ENCODE measurements around the gene NFATC2IP. TPM values are rescaled to one million over a fixed set of nuclear protein-coding genes. Genes with fewer than 3 reads are reported as not detected.

NFATC2IP gene
- total and polyA plus RNA-seq, 9 of the 15 experiments (the other 6 are each of a cell fraction or from before 2014, with no cell fraction given) = 15.6 to 106 (median 46.9) TPM

DNA sequence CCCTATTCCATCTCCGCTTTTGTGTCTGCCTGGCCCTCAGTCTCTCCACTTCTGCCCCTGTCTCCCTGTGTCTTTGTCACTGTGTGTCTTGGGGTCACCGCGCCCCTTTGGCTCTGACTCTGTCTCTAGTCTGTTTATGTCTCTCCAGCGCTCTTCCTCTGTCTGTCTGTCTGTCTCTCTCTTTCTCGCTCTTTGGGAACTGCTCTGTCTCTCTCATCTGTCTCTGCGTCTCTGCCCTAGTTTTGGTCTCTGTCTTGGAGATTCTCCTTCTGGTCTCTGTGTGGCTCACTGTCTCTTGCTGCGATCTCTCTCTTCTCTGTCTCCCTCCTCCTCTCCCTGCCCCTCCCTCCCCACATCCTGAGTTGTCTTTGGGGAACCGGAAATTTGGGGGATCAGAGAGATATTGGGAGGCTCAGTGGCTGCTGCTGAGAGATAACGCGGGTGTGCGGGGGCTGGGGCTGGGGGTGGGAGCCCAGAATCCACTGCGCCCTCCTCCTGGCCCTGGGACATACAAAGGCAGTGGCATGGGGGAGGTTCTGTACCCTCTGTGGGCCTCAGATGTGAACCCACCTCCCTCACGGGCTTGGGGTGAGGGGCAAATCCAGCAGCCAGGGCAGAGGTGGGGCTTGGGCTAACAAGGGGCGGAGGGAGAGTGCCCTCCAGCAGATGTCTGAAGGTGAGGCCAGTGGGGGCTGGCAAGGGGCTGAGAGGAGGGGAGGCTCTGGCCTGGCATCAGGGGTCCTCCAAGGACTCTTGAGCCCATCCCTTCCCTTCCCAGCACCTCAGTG is 58.5 kb downstream of the NFATC2IP start (continued):
- TF ChIP-seq, protein P1, sequence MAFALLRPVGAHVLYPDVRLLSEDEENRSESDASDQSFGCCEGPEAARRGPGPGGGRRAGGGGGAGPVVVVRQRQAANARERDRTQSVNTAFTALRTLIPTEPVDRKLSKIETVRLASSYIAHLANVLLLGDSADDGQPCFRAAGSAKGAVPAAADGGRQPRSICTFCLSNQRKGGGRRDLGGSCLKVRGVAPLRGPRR (CRISPR knock-in tag; IDR thresholded peaks at IDR 0.05) = peak; percentile 86; the same call in 1 of the 2 replicates
- TF ChIP-seq RBM34 (IDR thresholded peaks at IDR 0.05; ENCODE audit: borderline replicate concordance, insufficient read depth, low read length) (no peak), ZNF785 (CRISPR knock-in tag; IDR thresholded peaks at IDR 0.05) (no peak), RBM25 (IDR thresholded peaks at IDR 0.05; ENCODE audit: low read depth, low read length, severe bottlenecking) (no peak), MECOM (CRISPR knock-in tag; IDR thresholded peaks at IDR 0.05) (no peak; the same call in 1 of the 2 replicates), MBD2 (IDR thresholded peaks at IDR 0.05; ENCODE audit: borderline replicate concordance, low read depth) (peak; percentile 75), PHF8 (IDR thresholded peaks at IDR 0.05; ENCODE audit: borderline replicate concordance, low read length) (peak; percentile 26; the same call in 1 of the 2 replicates), MEF2D (tag; conservative IDR thresholded peaks at IDR 0.05; ENCODE audit: low read depth) (0 out of 2 replicates have a peak, but pooled peaks have one; percentile 51), CCAR2 (IDR thresholded peaks at IDR 0.05; ENCODE audit: low read depth, low read length) (no peak), DACH1 (IDR thresholded peaks at IDR 0.05; ENCODE audit: partially characterized antibody) (peak; percentile 93), HIVEP1 (CRISPR knock-in tag; IDR thresholded peaks at IDR 0.05) (no peak), GTF2A2 (tag; IDR thresholded peaks at IDR 0.05) (0 out of 2 replicates have a peak, but pooled peaks have one; percentile 24), ZNF584 (CRISPR knock-in tag; IDR thresholded peaks at IDR 0.05; ENCODE audit: low read depth) (peak; percentile 82), TFAM (CRISPR knock-in tag; conservative IDR thresholded peaks at IDR 0.05) (no peak)
- TF ChIP-seq, protein P2, sequence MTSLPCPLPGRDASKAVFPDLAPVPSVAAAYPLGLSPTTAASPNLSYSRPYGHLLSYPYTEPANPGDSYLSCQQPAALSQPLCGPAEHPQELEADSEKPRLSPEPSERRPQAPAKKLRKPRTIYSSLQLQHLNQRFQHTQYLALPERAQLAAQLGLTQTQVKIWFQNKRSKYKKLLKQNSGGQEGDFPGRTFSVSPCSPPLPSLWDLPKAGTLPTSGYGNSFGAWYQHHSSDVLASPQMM (CRISPR knock-in tag; IDR thresholded peaks at IDR 0.05) = no peak
- TF ChIP-seq, protein P3, sequence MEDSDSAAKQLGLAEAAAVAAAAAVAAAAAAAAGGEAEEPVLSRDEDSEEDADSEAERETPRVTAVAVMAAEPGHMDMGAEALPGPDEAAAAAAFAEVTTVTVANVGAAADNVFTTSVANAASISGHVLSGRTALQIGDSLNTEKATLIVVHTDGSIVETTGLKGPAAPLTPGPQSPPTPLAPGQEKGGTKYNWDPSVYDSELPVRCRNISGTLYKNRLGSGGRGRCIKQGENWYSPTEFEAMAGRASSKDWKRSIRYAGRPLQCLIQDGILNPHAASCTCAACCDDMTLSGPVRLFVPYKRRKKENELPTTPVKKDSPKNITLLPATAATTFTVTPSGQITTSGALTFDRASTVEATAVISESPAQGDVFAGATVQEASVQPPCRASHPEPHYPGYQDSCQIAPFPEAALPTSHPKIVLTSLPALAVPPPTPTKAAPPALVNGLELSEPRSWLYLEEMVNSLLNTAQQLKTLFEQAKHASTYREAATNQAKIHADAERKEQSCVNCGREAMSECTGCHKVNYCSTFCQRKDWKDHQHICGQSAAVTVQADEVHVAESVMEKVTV (CRISPR knock-in tag; IDR thresholded peaks at IDR 0.05) = no peak; the same call in 1 of the 2 replicates
- TF ChIP-seq, protein P4, sequence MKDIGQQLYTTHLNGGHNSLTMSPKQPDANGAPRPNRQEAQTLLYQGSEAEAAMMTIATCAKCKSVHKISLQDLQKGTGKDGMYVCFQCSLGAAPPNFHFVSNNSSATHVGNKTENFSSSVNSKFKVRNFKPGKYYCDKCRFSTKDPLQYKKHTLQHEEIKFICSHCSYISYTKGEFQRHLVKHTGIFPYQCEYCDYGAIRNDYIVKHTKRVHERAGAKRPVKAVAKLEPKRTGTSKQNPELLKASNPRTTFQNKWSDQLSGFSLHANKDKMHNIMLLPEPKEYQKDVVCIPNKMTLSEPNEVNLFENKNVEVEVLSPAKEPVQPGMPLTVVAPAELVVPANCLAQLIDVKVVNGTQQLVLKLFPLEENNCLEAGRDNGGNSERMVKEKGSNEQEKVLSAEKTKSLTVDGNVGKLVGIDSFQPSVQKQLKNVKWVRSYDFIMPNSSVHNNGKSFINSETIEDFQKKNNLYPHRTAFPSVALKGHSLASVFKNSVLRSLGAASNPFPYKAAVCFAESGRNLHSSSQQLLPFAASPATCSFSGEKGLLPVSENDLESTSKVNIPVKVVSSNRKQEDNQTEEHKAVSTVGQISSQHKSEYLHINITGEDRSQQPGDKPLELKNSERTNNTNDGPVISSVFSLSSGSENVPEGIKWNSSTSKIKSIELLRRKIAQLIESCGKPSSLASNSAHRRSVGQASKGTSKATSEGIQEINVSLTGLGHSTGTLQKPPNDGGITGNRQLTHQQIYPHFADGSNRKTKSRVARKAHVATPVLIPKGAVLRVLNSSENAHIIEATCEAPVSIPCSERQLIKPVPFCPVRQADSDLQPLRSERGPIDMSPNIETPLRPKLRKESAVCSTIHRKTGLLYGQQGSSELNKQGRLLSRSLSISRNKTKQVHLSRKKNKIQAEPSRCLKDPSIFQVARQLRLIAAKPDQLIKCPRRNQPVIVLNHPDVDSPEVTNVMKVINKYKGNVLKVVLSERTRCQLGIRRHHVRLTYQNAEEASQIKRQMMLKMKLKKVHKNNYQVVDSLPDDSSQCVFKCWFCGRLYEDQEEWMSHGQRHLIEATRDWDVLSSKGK (CRISPR knock-in tag; IDR thresholded peaks at IDR 0.05) = no peak

All from K562 (cell line).